ENCODE results near the gene LHX3.

The LHX3 gene

DNA sequence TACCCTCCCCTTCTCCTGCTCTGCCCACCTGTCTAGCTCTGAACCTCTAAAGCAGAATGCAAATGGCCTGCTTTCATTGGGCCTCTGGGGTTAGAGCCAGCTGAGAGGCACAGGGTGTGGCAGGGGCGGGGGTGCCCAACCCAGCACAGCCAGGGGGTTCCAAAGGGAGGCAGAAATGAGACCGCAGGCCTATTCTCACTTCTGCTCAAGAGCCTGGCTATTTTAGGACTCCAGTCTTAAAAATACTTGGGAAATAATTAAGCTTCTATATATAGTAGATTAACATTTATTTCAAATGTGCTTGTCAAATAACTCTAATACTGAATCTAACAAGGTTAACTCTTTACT is 35.0 kb upstream of the LHX3 start:
- TF ChIP-seq CTCF (IDR thresholded peaks at IDR 0.05) = no peak

DNA sequence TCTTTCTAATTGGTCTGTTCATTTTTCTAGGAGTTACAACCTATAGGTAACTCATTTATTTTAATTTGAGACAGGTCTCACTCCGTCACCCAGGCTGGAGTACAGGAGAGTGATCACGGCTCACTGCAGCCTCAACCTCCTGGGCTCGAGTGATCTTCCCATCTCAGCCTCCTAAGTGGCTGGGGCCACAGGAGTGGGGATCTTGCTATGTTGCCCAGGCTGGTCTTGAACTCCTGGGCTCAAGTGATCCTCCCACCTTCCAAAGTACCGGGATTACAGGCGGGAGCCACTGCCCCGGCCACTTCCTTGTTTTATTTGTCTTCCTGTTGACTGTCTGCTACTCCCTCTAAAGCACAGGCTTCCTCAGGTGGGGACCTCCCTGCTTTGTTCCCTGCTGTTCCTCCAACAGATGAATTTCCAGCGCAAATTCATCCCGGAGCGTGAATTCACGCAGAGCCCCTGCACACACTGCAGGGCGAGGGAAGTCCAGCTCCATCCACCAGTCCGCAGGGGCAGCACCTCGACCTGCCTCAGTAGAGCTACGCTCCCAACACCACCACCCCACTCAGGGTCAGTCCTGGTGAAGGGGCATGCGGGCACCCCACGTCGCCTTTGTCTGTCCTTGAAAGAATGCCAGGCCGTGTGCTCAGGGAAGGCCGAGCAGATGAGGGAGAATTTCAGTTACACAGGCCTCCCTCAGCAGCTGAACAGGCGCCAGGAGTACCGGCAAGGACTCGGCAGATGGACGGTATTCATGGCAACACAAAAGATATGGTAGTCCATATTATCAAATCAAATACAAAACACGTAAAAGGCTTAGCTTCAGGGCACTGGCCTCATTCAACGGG is 34.4 kb upstream of the LHX3 start:
- TF ChIP-seq CTCF (IDR thresholded peaks at IDR 0.05) = no peak

DNA sequence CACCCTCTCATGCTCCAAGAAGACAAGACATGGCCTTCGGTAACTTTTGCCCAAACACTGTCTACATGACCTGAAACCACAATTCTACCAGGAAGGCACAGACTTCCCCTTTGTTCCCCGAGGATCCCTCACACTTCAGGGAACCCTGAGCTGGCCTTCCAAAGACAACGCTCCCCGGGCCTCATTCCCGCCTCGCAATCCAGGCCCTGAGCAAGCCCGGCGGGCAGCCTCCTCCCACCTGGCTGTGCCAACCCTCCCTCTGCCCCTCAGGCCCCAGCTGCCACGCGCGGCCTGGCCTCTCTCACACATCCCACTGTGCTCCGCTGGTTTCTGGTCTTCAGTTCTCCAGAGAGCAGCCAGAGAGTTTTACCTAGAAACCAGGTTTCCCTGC is 33.4 kb upstream of the LHX3 start:
- TF ChIP-seq CTCF (IDR thresholded peaks at IDR 0.05) = no peak

GRCh38 chr9:136237486-136238341 is 32.8 kb upstream of the LHX3 start:
- TF ChIP-seq CTCF (IDR thresholded peaks at IDR 0.05) = no peak

DNA sequence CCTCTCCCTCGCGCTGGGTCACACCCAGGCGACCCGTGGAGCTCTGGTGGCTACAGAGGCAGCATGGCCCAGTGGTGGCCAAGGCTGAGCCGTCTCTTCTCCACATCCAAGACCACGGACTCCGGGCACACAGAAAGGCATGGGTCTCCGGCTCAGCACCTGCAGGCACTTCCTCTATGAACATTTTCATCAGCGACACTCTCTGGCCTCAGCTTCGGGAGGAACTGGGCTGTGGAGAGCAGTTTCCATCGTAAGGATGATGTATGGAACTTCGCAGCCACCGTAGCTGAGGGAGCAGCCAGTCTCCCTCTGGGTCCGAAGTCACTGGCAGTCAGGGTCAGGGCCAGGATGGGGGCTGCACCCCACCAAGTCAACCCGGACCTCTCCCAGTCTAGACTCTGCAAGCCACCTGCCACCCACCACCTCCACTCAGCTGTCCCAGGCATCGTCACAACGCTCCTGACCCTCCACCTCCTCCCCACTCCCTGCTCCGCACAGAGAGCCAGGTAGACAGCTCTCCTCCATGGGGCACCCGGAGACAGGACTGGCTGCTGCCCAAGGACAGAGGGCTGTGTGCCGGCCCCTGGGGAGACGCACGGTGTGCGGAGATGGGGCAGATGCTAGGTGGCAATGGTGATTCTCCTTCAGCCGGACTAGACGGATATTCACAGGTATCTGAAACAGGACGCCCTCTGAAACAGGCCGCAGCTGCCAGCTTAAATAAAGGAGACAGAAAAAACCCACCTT is 31.0 kb upstream of the LHX3 start:
- no peak for TF ChIP-seq CTCF (IDR thresholded peaks at IDR 0.05)

DNA sequence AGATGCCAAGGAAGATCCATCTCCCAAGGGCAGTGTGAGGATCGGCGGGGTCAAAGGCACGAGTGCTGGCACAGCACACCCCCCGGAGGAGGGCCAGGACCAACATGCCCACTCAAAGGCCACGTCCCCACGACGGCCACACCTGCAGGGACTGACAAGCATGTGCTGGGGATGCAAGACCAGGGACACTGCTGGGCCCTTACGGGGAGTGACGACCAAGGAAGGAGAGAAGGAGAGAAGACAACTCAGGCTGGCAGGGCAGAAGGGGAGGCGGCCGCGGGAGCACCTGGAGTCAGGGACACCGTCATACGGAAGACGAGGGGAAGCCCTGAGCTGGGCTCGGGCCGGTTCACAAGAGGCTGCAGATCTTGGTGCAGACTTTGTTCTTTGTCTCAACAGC is 30.2 kb upstream of the LHX3 start:
- TF ChIP-seq CTCF (IDR thresholded peaks at IDR 0.05) = no peak

- TF ChIP-seq CTCF (IDR thresholded peaks at IDR 0.05) = no peak
Measured at GRCh38 chr9:136234597-136234996, 29.7 kb upstream of the LHX3 start.

All from LNCAP (cell line).